T-helper 9 cell (primary cell): ENCODE data around the gene CYP46A1.
A peak's percentile ranks its signal among the peaks of the same experiment; 100 is the strongest.
"Not testable (repeated sequence)": the region's sequence is repeated elsewhere in the genome, so short reads cannot be mapped to it uniquely, and the experiment has no call there.

Experiments used
- DNase-seq: peaks from one replicate; pipeline ENCODE4 v3.0.0-alpha.2; 2020
- total RNA-seq, 2 donors: gene quantifications; one replicate each; lab custom pipeline; 2026; lab: John Stamatoyannopoulos, UW

The CYP46A1 gene
- 0.21 to 0.48 reads per million in 2 donors for total RNA-seq

DNA sequence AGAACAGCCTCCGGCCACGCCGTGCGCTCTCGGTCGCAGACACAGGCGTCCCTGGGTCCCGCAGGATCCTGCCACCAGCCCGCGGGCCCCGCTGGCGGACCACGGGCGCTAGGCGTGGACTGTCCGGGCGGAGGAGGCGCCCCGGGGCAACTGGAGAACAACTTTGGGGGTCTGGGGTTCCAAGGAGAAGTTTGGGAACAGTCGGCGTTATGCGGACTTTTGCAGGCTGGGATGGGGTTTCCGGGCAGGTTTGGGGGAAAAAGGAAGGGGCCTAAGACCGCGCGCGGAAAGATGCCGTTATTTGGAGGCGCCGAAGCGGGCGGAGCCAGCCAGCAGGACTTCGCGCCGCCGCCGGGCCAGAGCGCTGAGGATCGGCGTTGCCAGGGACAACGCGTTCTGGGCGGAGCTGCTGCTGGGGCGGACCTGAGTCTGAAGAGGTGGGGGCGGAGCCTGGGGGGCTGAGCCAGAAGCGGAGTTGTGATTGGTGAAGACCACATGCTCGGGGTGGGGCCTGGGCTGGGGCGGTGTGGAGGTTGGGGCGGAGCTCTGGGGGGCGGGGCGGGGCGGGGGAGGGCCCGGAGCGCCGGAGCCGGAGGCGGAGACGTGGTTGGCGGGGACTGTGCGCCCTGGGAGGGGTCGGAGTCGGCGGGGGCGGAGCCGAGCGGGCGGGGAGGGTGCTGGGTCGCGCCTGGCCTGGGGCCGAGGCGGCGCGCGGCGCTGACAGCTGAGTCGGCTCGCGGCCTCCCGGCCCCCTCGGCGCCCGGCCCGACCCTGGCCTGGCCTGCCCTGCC lies at the start of gene CYP46A1:
TSS of gene CYP46A1 (plus strand) at position 680 of the 791 bp plus-strand sequence. CDS start 120 bp downstream, outside the sequence.
- peak; percentile 99 for DNase-seq

DNA sequence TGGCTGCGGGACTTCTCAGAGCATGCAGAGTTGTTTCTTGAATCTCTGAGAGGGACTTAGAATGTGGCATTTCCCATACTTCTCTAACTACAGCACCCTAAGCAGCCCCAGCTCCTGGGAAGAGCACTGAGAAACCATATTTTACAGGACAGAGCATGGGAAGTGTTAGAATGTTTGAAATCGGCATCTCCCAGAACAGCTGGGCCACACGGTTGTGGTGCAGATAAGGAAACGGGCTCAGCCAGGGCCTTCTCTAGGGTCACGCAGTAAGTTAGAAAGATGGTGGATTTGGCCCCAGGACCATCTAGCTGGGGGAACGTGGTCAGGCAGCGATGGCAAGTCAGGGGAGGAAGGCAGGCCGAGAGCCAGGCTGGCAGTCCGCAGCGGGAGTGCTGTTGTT lies 49.7 kb upstream of the CYP46A1 start:
- no peak for DNase-seq

DNA sequence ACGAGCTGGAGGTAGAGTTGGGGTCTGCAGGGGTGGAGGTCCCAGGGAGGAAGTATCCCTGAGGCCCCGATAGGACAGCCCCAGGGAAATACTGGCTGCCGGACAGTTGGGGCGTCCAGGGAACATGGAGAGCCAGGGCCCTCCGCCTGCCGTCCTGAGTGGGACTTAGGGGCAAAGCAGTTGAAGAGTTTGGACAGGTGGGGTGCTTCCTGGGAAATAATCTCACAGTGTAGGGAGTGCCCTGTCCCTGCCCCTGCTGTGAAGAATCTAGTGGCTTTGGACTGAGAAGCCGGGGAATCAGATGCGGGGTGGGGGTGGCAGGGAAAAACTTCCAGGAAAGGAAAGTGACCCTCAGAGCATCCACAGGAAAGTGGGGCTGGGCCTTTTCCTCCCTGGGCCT lies 49.0 kb upstream of the CYP46A1 start:
- no peak for DNase-seq

DNA sequence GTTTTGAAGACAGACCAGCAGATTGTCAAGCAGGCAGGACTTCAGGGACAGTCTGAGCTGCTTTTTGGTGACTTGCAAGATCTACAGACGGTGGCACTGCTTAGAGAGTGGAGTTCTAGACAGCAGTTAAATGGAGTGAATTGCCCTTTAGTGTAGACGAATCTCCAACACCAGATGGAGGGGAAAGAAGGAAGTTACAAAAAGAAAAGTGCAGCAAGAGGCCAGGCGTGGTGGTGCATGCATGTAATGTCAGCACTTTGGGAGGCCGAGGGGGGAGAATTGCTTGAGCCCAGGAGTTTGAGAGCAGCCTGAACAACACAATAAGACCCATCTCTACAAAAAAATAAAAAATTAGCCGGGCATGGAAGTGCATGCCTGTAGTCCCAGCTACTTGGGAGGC lies 47.6 kb upstream of the CYP46A1 start:
- DNase-seq = no peak

DNA sequence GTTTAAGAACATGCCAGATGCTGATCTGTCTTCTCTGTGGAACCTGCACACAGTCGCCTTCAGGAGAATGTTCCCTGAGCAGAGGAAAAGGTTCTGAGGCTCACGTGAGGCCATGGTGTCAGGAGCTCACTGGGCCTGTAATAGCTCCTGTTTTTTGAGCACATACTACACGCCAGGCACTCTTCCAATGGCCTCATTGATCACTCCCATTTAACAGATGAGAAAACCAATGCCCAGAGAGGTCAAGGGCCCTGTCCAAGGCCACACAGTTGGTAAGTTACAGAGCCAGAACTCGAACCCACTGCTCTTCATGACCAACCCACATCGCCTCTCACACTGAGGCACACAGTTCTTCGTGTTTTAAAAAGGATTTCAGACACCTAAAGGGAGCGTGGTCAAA lies 46.5 kb upstream of the CYP46A1 start:
- DNase-seq = no peak

DNA sequence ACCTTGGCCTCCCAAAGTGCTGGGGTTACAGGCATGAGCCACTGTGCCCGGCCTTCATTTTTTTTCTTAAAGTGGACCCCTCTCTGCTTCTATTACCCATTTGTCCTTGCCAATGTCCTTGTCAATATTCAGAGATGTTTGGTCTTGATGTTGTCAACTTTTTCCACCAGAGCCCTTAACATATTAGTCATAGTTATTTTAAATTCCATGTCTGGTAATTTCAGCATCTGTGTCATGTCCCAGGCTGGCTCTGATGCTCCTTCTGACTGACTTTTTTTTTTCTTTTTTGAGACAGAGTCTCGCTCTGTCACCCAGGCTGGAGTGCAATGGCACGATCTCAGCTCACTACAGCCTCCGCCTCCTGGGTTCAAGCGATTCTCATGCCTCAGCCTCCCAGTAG lies 41.3 kb upstream of the CYP46A1 start:
- DNase-seq = not testable (repeated sequence)

DNA sequence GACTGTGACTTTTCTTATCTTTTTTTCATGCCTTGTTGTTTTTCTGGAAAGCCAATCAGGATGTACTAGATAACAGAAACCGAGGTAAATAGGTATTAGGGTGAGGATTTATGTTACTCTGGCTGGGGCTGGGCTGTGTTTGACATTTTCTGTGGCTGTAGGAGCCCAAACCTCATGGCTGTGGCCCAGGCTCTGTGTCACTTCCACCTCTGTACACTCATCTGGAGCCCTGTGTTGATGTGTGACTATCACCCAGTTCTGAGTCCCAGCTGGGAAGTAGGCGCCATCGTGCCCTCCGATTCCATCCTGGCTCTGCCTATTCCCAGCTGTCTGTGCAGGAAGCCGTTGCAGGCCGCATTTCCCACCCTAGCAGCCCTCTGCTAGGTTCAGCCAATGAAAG lies 40.8 kb upstream of the CYP46A1 start:
- DNase-seq = no peak

DNA sequence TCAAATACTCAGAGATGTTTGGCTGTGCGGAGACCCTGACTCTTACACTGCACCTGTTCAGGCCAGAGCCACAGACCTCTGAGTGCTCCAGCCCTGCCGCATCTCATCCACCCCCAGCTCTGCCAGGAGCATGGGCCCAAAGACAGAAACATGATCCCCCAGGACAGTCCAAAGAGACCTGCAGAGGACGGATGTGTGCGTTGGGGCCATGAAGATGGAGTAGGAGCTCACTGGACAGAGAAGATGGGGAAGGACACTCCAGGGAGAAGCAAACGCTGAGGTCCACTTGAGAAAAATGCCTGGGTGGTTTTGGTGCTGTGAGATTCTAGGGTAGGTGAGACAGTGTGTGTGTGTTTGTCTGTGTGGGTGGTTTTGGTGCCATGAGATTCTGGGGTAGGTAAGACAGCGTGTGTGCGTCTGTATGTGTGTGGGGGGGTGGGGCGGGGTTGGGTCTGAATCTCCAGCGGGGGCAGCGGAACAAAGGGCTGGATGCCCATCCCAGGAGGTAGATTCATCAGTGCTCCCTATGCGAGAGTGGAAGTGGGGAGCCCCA lies 40.0 kb upstream of the CYP46A1 start:
- no peak for DNase-seq

DNA sequence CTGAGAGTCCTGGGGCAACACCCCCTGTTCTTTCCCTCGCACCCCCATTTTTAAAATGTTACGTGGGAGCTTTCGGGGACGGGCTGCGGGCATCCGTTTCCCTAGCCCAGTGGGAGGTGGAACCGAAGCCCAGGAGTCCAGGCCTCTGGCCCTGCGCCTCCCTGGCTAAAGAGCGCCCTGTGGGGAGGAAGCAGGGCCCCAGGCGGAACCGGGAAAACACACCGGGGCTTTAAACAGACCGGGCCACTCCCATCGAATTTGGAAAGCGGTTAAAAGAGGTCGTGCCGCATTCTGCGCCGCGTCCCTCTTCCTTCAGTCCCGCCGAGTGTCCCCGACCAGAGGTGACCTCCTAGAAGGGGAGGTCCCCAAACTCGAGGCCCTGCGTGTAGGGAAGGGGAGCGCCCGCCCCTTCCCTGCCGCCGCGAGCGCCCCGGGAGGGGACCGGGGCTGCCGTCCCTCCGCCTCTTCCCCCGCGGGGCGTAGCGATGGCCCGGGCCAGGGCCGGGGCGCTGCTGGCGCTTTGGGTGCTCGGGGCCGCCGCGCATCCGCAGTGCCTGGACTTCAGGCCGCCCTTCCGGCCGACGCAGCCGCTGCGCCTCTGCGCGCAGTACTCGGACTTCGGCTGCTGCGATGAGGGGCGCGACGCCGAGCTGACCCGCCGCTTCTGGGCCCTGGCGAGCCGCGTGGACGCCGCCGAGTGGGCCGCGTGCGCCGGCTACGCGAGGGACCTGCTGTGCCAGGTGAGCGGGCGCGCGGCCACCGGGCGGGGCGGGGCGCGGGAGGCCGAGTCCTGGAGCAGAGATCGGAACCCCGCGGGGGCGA lies 39.2 kb upstream of the CYP46A1 start, which contains the start of gene HHIPL1:
TSS of gene HHIPL1 (plus strand) at position 407 of the 822 bp plus-strand sequence. CDS start at position 486, 79 bp downstream.
- no peak for DNase-seq

DNA sequence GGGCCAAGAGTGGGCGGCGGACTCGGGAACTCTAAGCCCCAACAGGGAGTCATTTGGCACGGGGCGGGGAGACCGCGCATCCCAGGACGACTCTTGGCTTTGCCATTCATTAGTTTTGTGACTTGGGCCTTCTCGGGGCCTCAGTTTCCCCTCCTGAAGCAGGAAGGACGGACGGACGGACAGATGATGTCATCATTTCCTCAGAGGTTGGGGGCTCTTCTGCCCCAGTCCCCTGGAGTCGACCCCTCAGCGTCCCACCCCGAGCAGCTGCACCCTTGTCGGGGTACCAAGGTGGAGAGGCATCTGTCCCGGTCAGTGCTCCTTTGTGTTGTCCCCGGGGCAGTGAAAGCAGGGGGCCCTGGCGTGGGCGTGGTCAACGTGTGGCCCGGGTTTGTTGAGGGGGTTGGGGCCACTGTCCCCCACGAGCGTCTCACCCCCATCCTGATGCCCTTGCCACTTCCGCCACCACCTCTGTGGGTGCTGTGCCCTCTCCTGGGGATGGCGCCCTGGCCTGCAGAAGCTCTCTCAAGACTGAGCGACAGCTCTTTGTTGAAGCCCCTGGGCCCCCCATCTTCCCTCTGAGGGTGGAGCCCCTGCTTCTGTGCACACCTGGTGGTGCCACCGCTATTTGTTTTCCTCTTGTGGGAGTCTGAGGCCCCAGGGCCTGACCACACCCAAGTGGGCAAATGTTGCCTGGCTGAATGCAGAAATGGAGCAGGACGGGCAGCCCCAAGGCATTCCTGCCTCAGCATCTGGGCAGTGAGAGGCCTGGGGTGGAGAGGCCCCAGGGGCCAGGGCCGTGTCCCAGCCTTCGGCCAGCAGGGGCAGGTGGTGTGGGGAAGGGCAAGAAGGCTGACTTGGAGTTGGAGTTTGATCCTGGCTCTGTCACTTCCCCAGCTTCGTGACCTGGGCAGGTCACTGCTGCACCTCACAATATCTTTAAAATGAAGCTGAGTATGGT lies 38.3 kb upstream of the CYP46A1 start:
- DNase-seq = no peak

DNA sequence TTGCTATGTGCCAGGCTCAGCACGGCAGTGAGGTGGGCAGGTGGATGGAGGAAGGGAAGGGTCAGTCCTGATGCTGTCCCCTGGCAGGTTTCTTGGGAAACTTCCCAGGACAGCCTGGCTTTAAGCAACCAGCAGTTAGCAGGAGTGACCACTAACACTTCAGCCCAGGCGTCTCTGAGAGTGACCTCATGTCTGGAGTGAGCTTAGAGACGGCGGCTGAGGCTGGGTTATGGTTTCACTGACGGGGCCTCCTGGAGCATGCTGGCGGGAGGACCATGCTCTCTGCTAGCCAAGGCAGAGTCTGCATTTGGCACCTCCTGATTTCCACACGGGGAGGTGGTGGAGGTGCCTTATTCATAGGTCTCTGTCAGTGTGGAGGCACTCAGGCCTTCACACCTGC lies 36.7 kb upstream of the CYP46A1 start:
- DNase-seq = no peak

DNA sequence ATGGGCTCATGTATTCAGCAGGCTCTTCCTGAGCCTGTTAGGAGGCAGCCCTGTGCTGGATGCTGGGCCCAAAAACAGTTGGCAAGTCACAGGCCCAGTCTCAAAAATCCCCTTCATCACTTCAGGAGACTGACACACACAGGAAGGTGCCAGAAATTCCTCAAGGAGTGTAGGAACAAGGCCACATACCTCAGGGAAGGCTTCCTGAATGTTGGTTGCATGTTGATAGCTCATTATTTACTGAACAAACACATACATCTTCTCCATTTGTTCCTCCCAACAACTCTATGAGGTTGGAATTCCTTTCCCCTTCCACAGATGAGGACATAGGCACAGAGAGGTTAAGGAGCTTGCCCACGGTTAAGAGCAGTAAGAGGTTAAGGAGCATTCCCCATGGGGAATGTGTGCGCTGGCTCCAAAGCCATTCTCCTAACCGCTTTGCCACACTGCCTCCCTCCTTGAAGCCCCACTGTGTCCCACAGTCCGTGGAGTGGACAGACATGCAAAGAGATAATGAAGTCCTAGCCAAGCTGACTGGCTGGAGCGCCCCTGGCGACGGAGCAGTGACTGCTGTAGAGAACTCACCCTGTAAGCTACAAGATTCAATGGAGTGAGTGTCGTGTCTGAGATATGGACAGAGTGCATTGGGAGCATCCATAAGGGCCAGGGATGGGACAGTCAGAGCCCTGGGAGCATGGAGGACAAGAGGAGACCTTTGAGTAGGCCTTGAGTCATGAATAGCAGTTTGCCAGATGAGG lies 35.9 kb upstream of the CYP46A1 start:
- no peak for DNase-seq

DNA sequence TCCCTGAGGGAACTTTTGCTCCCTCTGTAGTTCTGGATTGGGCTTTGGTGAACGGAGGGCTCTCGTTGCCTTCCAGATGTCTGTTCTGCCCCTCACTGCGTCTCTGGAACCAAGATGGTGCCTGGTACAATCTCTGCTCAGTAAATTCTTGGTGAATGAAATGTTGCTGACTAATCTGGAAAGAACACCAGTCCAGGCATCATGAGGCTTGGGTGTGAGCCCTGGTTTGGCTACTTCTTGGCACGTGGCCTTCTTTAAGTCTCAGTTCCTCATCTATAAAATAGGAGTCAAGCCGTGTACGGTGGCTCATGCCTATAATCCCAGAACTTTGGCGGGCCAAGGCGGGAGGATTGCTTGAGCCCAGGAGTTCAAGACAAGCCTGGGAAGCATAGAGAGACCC lies 34.9 kb upstream of the CYP46A1 start:
- no peak for DNase-seq

DNA sequence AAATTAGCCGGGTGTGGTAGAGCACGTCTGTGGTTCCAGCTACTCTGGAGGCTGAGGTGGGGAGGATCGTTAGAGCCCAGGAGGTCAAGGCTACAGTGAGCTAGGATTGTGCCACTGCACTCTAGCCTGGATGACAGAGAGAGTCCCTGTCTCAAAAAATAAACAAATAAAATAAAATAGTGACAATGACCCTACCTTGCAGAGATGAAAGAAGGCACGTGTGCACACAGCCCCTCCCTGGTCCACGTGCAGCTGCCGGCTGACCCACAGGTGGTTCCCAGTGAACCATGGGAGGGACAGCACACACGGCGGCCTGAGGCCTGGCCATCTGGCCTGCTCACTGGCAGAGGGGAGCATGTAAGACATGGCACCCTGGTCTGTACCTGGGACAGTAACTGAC lies 34.5 kb upstream of the CYP46A1 start:
- no peak for DNase-seq

DNA sequence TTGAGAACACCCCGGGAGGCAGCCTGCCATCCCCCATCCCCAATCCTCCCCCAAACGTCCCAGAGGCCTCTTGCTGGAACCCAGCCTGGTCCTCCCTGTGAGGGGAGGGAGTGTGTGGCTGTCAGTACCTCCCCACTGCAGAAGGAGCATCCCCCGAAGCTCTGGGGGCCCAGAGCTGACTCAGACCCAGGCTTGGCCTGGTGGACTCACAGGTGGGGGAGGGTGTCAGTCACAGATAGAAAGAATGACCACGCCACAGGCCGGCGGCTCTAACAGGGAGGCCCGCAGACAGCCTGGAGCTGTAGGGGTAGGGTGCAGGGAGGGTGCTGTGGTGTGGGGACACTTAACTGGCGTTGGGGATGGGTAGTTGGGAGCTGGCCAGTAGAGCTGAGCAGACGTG lies 33.9 kb upstream of the CYP46A1 start:
- DNase-seq = no peak

DNA sequence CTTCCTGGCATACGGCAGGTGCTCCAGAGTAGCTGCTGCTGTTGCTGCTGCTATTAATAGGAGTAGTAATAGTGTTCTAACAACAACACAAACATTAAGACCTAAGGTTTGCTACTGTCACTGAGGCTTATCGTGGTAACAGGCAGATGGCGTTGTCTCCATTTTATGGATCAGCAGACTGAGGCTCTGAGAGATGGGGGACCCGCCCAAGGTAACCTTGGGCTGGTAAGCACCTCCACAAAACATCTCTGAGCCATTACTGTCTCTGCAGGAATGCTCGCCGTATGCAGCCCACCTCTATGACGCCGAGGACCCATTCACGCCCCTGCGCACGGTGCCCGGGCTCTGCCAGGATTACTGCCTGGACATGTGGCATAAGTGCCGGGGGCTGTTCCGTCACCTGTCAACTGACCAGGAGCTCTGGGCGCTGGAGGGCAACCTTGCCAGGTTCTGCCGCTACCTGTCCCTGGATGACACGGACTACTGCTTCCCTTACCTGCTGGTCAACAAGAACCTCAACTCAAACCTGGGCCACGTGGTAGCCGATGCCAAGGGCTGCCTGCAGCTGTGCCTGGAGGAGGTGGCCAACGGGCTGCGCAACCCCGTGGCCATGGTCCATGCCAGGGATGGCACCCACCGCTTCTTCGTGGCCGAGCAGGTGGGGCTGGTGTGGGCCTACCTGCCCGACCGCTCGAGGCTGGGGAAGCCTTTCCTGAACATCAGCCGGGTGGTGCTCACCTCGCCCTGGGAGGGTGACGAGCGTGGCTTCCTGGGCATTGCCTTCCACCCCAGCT lies 31.9 kb upstream of the CYP46A1 start:
- DNase-seq = no peak

DNA sequence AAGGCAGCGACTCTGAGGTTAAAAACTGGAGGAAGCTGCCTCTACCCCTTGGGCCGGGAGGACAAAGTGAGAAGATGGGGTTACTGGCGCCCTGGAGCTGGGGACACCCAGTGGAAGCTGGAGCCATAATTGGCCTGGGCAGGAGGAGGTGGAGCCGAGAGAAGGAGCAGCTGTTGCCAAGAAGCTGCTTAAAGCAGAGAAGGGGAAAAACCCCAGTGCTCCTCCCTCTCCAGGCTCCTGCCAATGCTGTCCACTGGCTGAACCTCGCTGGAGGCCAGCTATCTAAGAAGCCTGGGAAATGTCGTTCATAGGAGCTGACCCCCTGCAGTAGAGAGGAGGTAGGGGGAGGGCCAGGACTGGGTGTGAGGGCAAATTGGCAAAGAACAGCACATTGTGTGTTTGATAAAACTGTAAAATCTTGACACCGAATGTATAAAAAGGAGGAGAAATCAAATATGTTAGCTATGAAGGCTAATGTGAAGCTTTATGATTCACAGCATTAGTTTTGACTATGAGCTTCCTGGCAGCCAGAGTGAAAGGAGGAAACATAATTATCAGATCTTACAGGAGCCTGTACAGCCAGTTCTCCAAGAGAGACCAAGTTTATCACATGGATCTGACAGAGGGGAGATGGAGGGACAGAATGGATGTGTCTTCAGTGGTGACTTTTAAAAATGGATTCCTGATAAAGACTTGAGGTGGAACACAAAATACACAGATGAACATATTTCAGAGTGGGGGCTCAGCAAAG lies 29.7 kb upstream of the CYP46A1 start:
- no peak for DNase-seq

DNA sequence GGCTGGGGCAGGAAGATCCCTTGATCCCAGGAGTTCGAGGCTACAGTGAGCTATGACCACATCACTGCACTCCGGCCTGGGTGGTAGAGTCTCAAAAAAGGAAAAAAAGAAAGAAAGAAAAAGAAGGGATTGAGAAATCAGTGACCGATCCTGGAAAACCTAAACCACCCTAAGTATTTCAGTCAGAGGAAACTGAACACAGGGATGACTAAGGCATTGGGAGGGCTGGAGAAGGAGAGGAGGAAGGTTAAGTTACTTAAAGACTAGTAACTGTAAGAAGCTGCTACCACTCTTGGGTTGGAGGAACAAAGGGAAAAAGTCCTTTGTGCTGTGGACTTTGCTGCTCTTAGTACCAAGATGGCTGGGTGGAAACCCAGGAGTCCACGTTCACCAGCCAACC lies 28.6 kb upstream of the CYP46A1 start:
- DNase-seq = no peak

DNA sequence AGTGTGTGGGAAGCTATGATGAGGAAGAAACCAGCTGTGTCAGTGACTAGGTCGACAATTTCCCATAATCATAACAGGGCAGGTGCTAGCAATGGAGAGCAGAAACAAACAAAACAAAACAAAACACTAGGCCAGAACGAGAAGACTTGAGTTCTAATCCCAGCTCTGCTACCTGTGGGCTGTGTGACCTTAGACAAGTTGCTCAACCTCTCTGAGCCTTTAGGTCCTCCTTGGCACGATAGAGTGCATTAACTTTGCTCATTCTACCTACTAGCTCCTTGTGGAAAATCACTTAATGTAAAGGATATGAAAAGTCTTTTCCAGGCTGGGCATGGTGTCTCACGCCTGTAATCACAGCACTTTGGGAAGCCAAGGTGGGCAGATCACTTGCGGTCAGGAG lies 27.9 kb upstream of the CYP46A1 start:
- no peak for DNase-seq

DNA sequence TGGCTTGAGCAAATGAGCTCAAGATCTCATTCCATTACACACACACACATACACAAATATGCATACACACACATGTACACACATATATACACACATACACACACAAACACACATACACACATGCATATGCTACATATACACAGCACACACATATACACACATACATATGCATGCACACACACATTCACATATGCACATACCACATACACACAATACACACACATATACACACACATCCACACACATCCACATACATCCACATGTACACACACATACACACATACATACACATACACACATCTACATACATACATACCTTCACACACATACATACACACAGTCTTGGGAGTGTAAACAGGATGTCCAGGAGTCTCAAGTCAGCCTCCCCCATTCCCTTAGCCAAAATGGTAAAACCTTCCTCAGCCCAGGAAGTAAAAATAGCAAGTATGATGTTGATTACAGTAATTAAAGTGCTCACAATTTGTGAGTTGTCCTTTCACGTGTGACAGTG lies 26.4 kb upstream of the CYP46A1 start:
- DNase-seq = no peak
